ENCODE data around the gene PAPPA2. TPM values are rescaled to one million over a fixed set of nuclear protein-coding genes. Genes with fewer than 3 reads are reported as not detected.

Gene PAPPA2
- total and polyA plus RNA-seq, 2 of the 4 experiments (the other 2 are of a cell fraction) = 0.10 to 0.18 TPM

- Histone ChIP-seq H3K79me1 (ENCODE audit: low read depth in 1 of 2, low read length in 2 of 2) (no peaks in the 10 kb centered on the region), H4K5ac (ENCODE audit: low read depth, low read length) (no peak overlapping the region), H3K9ac (ENCODE audit: low read depth, low read length) (no peak overlapping the region), H3K18ac (ENCODE audit: low read depth, low read length) (no peak overlapping the region), H2BK15ac (ENCODE audit: low read depth, low read length) (no peak overlapping the region), H3K4me1 (ENCODE audit: control insufficient read depth, insufficient read depth, low read length) (no peaks in the 10 kb centered on the region), H2AFZ (replicated peaks; ENCODE audit: low read length, poor library complexity) (no peak overlapping the region), H3K9me1 (ENCODE audit: insufficient read depth, low read length) (no peaks in the 10 kb centered on the region), H4K20me1 (ENCODE audit: insufficient read depth, low read length) (no peaks in the 10 kb centered on the region), H3K27me3 (ENCODE audit: control insufficient read depth, insufficient read depth, low read length) (no peaks in the 10 kb centered on the region), H2AK5ac (ENCODE audit: low read depth, low read length) (no peak overlapping the region), H4K91ac (ENCODE audit: insufficient read depth, low read depth, low read length) (no peak overlapping the region), H3K4me2 (ENCODE audit: low read depth, low read length) (no peak overlapping the region), H3K56ac (ENCODE audit: extremely low read depth, insufficient read depth, low read length) (no peak overlapping the region), H3K4ac (ENCODE audit: low read depth, low read length) (no peak overlapping the region), H2BK120ac (ENCODE audit: low read depth, low read length) (no peak overlapping the region), H3K36me3 (ENCODE audit: control insufficient read depth, insufficient read depth, low read length) (no peaks in the 10 kb centered on the region), H3K4me3 (ENCODE audit: insufficient read depth, low read depth, low read length) (no peak overlapping the region), H2AK9ac (replicated peaks; ENCODE audit: low read depth, low read length, poor library complexity) (no peak overlapping the region), H3K23ac (ENCODE audit: low read depth, low read length) (no peak overlapping the region), H4K8ac (ENCODE audit: low read depth in 2 of 2, low read length in 2 of 2) (no peak overlapping the region), H3K27ac (ENCODE audit: insufficient read depth, low read length) (no peak overlapping the region), H2BK20ac (ENCODE audit: low read depth, low read length) (no peak overlapping the region), H3K9me3 (ENCODE audit: control insufficient read depth, insufficient read depth, low read length) (peaks cover 2% of the 10 kb centered on the region), H2BK5ac (ENCODE audit: low read depth, low read length, poor library complexity, severe bottlenecking) (no peak overlapping the region), H3K14ac (replicated peaks; ENCODE audit: low read depth, low read length) (no peak overlapping the region)
- in situ Hi-C loops (cut with MboI; ENCODE audit: low sequenced_read_pairs) (no loop called here), dilution Hi-C loops (cut with HindIII; ENCODE audit: low sequenced_read_pairs, unreplicated experiment) (no loop called here), intact Hi-C loops (cut with micrococcal nuclease) (no loop called here)
- ATAC-seq (ENCODE audit: low read depth) (no peak), DNase-seq (no peak)
- POLR2A ChIA-PET (ENCODE audit: unreplicated experiment) = no interaction called here
- CTCF ChIA-PET = no interaction called here
- TF ChIP-seq NFE2L2 (IDR thresholded peaks at IDR 0.05; ENCODE audit: low read depth, low read length) (no peak), ELK1 (IDR thresholded peaks at IDR 0.05; ENCODE audit: borderline replicate concordance, low read depth, low read length) (no peak), RCOR1 (IDR thresholded peaks at IDR 0.05; ENCODE audit: insufficient replicate concordance, low read length) (no peak), MAZ (IDR thresholded peaks at IDR 0.05; ENCODE audit: borderline replicate concordance, low read depth, low read length) (no peak)
- TF ChIP-seq, protein P1, sequence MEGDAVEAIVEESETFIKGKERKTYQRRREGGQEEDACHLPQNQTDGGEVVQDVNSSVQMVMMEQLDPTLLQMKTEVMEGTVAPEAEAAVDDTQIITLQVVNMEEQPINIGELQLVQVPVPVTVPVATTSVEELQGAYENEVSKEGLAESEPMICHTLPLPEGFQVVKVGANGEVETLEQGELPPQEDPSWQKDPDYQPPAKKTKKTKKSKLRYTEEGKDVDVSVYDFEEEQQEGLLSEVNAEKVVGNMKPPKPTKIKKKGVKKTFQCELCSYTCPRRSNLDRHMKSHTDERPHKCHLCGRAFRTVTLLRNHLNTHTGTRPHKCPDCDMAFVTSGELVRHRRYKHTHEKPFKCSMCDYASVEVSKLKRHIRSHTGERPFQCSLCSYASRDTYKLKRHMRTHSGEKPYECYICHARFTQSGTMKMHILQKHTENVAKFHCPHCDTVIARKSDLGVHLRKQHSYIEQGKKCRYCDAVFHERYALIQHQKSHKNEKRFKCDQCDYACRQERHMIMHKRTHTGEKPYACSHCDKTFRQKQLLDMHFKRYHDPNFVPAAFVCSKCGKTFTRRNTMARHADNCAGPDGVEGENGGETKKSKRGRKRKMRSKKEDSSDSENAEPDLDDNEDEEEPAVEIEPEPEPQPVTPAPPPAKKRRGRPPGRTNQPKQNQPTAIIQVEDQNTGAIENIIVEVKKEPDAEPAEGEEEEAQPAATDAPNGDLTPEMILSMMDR (conservative IDR thresholded peaks at IDR 0.05; ENCODE audit: low read depth, low read length) = no peak
- WGBS, 2 experiments (ENCODE audit: extremely low coverage in 2 of 2, insufficient read length in 1 of 2) = no CpG with 5 or more reads among the region's 4 CpGs
- BruUV-seq (replicated peaks) = no TSS peak
Measured at GRCh38 chr1:176626572-176627061, 163.6 kb downstream of the PAPPA2 start.
